GM18868 (cell line): ENCODE data around the gene IGFN1.
"Not testable (repeated sequence)": the region's sequence is repeated elsewhere in the genome, so short reads cannot be mapped to it uniquely, and the experiment has no call there.

Experiments
- ATAC-seq: cut with Tn5 transposase; IDR thresholded peaks from one replicate; pipeline ENCODE4 v1.9.1; 2021; ENCODE audit warnings: mild to moderate bottlenecking, moderate library complexity; ENCODE audit not compliant: unreplicated experiment

The IGFN1 gene

DNA sequence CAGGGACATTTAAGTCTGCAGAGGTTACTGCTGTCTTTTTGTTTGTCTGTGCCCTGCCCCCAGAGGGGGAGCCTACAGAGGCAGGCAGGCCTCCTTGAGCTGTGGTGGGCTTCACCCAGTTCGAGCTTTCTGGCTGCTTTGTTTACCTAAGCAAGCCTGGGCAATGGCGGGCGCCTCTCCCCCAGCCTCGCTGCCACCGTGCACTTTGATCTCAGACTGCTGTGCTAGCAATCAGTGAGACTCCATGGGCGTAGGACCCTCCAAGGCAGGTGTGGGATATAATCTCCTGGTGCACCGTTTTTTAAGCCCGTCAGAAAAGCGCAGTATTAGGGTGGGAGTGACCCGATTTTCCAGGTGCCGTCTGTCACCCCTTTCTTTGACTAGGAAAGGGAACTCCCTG, 49.0 kb downstream of the IGFN1 start:
- not testable (repeated sequence) for ATAC-seq

DNA sequence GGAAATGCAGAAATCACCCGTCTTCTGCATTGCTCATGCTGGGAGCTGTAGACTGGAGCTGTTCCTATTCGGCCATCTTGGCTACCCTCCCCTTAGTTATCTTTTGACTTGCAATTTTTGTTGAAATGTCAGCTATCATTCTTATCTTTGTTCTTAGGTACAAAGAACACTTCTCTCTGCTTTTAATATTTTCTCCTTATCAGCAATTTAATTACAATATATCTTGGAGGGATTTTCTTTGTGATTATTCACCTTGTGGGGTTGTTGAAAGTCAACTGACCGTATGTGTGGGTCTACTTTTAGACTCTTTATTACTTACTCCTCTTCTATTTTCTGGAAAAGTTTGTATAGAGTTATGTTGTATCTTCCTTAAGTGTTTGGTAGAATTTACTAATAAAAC, 49.5 kb downstream of the IGFN1 start:
- ATAC-seq = no peak

- ATAC-seq = no peak
These were observed 51.1 kb downstream of the IGFN1 start for GRCh38 chr1:201241736-201242135.

- ATAC-seq = no peak
These were observed 54.5 kb downstream of the IGFN1 start for GRCh38 chr1:201245082-201245481.

GRCh38 chr1:201248721-201249559, 58.3 kb downstream of the IGFN1 start:
- ATAC-seq = no peak

DNA sequence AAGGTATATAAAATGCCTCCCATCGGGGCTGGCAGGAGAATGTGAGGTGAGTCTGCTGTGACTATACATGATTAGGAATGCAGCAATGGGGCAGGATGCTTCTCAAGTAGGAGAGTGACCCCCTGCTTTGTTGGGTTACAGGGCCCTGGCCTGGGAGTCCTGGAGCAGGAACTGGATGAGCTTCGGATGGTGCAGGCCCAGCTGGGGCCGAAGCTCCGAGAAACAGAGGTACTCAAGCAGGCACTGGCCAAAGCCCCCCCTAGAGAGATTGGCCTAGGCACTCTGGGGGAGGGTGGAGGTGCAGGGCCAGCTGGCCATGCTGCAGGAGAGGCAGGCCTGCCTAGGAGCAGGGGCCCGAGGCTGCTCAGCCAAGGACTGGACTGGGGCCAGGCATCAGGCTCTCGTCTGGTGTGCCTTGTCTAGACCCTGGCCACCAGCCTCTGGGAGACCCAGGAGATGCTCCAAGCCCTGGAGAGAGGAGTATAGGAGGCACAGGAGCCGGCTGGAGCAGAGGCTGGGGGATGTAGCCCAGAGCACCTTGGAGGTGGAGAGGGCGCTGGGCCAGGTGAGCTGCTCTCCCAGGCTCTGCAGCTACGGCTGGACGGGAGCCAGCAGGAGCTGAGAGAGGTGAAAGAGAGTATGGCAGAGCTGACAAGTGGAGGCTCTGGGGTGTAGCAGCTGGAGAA, 59.8 kb downstream of the IGFN1 start:
- ATAC-seq = no peak

- ATAC-seq = no peak
These were observed 60.8 kb downstream of the IGFN1 start for GRCh38 chr1:201251411-201251810.

GRCh38 chr1:201251851-201252430, 61.3 kb downstream of the IGFN1 start:
- ATAC-seq = no peak

- no peak for ATAC-seq
These were observed 62.3 kb downstream of the IGFN1 start for GRCh38 chr1:201252944-201253371.

GRCh38 chr1:201253411-201253810, 62.8 kb downstream of the IGFN1 start:
- no peak for ATAC-seq

- ATAC-seq = no peak
These were observed 63.4 kb downstream of the IGFN1 start for GRCh38 chr1:201253906-201254624.

- no peak for ATAC-seq
These were observed 64.2 kb downstream of the IGFN1 start for GRCh38 chr1:201254625-201255478.

DNA sequence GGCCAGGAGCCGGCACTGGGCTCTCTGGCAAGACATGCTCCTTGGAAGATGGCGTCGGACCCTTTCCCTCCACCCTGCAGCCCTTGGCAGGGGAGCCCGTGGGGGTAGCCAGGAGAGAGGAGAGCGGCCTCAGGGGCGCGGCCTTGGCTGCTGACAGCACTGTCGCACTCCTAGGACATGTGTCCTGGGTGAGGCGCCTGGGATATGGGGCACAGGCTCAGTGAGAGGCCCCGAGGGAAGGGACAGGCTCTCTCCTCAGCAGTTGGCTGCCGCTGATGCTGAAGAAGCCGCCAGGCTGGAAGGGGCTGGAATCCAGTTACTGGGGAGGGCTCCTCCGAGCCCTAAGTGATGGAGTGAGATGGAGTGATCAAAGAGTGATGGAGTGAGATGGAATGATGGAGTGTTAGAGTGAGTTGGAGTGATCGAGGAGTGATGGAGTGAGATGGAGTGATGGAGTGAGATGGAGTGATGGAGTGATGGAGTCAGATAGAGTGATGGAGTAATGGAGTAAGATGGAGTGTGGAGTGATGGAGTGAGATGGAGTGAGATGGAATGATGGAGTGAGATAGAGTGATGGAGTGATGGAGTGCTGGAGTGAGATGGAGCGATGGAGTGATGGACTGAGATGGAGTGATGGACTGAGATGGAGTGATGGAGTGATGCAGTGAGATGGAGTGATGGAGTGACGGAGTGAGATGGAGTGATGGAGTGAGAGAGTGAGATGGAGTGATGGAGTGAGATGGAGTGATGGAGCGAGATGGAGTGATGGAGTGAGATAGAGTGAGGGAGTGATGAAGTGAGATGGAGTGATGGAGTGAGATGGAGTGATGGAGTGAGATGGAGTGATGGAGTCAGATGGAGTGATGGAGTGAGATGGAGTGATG, 65.1 kb downstream of the IGFN1 start:
- ATAC-seq = no peak

DNA sequence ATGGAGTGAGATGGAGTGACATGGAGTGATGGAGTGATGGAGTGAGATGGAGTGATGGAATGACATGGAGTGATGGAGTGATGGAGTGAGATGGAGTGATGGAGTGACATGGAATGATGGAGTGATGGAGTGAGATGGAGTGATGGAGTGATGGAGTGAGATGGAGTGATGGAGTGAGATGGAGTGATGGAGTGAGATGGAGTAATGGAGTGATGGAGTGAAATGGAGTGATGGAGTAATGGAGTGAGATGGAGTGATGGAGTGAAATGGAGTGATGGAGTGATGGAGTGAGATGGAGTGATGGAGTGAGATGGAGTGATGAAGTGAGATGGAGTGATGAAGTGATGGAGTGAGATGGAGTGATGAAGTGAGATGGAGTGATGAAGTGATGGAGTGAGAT, 67.5 kb downstream of the IGFN1 start:
- not testable (repeated sequence) for ATAC-seq

GRCh38 chr1:201258763-201259230, 68.2 kb downstream of the IGFN1 start:
- no peak for ATAC-seq

- ATAC-seq = no peak
These were observed 69.0 kb downstream of the IGFN1 start for GRCh38 chr1:201259476-201260235.

DNA sequence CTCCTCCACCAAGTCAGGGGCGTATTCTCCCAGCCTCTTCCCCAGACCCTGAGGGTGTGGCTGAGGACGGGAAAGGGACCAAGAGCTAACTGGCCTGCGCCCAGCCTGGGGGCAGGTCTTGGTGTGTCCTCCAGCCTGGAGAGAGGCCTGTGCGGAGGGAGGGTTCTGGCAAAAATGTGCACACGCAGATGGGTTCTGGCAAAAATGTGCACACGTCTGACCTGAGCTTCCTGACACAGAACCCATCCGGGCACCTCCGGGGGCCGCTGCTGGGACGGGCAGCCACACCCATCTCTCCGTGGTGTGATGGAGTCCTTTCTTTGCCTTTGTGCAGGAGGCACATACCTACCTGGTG, 69.6 kb downstream of the IGFN1 start:
- no peak for ATAC-seq

DNA sequence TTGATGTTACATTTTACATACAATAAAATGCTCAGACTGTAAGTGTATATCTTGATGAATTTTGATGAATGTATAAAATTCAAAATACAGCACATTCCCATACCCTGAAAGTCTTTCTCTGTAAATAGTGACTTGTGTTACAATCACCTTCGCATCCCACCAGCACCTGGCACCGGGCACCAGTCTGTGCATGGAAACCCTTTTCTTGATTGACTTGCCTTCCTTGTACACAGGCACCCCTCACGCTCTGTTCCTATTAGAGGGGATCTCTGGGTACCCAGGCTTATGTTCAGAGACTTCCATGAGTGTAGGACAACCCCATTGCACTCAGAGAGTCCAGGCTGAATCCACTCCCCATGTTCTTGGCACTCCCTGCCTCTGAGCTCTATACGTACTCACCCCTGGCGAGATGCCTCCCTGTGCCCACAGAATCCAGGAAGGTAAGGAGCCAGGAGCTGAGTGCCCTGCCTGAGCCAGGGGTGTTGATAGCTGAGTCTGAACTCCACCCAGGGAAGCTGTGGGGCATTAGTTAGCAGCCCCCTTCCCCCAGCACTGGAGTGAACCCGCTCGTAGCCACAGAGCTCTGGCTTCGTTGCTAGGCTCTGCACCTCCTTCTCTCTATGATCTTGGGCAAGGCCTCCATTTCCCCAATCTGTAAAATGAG, 70.2 kb downstream of the IGFN1 start:
- ATAC-seq = no peak
